DND-41 (cell line): ENCODE data around the gene FUZ.

Source experiments
- ATAC-seq: fragments of 200-7000 bp; cut with Tn5 transposase; 3 replicates; pipeline ENCODE4 v1.9.1; 2021; ENCODE audit warnings: low read depth; ENCODE audit not compliant: insufficient read depth
- DNase-seq: peaks from one replicate; pipeline ENCODE4 v3.0.0-alpha.2; 2020
- H2AFZ ChIP-seq: 2 replicates; pipeline ENCODE4 v1.6.0; 2012; ENCODE audit warnings: low read depth, low read length
- H3K27ac ChIP-seq: 2 replicates; pipeline ENCODE4 v1.5.1; 2012; ENCODE audit warnings: low read length, inconsistent platforms
- H3K27me3 ChIP-seq: fragments of 200-600 bp; sonication (generic); 2 replicates; pipeline ENCODE4 v1.6.0; 2012; ENCODE audit warnings: low read length, mild to moderate bottlenecking, inconsistent platforms; ENCODE audit not compliant: insufficient read depth, poor library complexity
- H3K36me3 ChIP-seq: 2 replicates; pipeline ENCODE4 v1.5.1; 2012; ENCODE audit warnings: low read length, inconsistent platforms; ENCODE audit not compliant: insufficient read depth
- H3K4me1 ChIP-seq: 2 replicates; pipeline ENCODE4 v1.5.1; 2012; ENCODE audit warnings: mild to moderate bottlenecking, low read length; ENCODE audit not compliant: insufficient read depth
- H3K4me2 ChIP-seq: 2 replicates; pipeline ENCODE4 v1.6.0; 2012; ENCODE audit warnings: mild to moderate bottlenecking, moderate library complexity, low read length, inconsistent platforms; ENCODE audit not compliant: insufficient read depth
- H3K4me3 ChIP-seq, 2 experiments: fragments of 200-600 bp in 1 of 2; shearing (Covaris generic) in 1 of 2; 2 replicates each; pipeline ENCODE4 v1.5.1; 2012 to 2016; ENCODE audit warnings: inconsistent platforms in 2 of 2, low read length in 2 of 2, mild to moderate bottlenecking in 2 of 2, low read depth in 1 of 2, moderate library complexity in 1 of 2
- H3K79me2 ChIP-seq: 2 replicates; pipeline ENCODE4 v1.6.0; 2012; ENCODE audit warnings: low read length, inconsistent platforms; ENCODE audit not compliant: insufficient read depth
- H3K9ac ChIP-seq: 2 replicates; pipeline ENCODE4 v1.6.0; 2012; ENCODE audit warnings: low read depth, mild to moderate bottlenecking, inconsistent platforms, low read length, moderate library complexity
- H3K9me3 ChIP-seq: 2 replicates; pipeline ENCODE4 v1.5.1; 2012; ENCODE audit warnings: low read length, moderate library complexity, mild to moderate bottlenecking, inconsistent platforms; ENCODE audit not compliant: insufficient read depth, severe bottlenecking
- H4K20me1 ChIP-seq: 2 replicates; pipeline ENCODE4 v1.6.0; 2012; ENCODE audit warnings: low read length; ENCODE audit not compliant: insufficient read depth
- EZH2 ChIP-seq: IDR thresholded peaks from 3 replicates; pipeline ENCODE4 v1.6.1; 2012; ENCODE audit warnings: borderline replicate concordance, low read depth, mild to moderate bottlenecking, moderate library complexity, low read length, inconsistent platforms; ENCODE audit not compliant: severe bottlenecking
- TF ChIP-seq, protein P1 (sequence below): IDR thresholded peaks from 2 replicates; pipeline ENCODE4 v1.5.1; 2012; ENCODE audit warnings: borderline replicate concordance, low read length, moderate library complexity, mild to moderate bottlenecking; ENCODE audit not compliant: poor library complexity, severe bottlenecking; ENCODE audit errors: extremely low read depth

Gene FUZ

DNA sequence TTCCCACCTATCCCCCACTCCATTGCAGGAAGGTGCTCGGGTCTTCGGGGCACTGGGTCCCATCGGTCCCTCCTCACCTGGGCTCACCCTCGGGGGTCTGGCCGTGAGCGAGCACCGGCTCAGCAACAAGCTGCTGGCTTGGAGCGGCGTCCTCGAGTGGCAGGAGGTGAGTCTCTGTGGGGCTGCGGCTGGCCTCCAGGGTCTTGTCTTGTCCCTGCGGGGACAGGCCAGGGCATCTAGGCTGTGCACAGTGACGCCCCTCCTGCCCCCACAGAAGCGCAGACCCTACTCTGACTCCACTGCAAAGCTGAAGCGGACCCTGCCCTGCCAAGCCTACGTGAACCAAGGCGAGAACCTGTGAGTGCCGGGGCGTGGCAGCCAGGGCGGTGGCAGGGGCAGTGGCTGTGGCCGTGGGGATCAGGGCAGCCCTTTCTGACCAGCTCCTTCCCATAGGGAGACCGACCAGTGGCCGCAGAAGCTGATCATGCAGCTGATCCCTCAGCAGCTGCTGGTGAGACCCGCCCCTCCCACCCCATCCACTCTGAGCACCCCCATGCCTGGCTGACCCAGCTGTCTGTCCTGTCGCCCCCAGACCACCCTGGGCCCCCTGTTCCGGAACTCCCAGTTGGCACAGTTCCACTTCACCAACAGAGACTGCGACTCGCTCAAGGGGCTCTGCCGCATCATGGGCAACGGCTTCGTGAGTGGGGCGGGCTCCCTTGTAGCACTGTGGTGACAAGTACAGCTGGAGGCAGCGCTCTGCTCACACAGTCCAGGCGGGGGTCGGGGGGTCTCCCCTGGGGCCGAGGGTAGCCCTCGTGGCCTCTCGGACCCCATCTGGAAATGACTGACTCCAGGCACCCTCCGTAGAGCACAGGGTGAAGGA lies 41.5 kb upstream of the FUZ start:
- no peak overlapping the region for H3K4me3 ChIP-seq
- H3K36me3 ChIP-seq = peaks cover 71% of the 10 kb centered on the region
- H3K27ac ChIP-seq = no peak overlapping the region
- H3K79me2 ChIP-seq = peaks cover 69% of the 10 kb centered on the region
- 0 out of 2 replicates have a peak overlapping the region, but pooled peaks have one; percentile 82 for H3K4me2 ChIP-seq
- H3K27me3 ChIP-seq = no peaks in the 10 kb centered on the region
- H2AFZ ChIP-seq = no peak overlapping the region
- H3K9me3 ChIP-seq = no peaks in the 10 kb centered on the region
- no peak overlapping the region for H3K9ac ChIP-seq
- peaks cover 32% of the 10 kb centered on the region for H3K4me1 ChIP-seq
- ATAC-seq (no peak), DNase-seq (no peak)
- TF ChIP-seq, protein P1, sequence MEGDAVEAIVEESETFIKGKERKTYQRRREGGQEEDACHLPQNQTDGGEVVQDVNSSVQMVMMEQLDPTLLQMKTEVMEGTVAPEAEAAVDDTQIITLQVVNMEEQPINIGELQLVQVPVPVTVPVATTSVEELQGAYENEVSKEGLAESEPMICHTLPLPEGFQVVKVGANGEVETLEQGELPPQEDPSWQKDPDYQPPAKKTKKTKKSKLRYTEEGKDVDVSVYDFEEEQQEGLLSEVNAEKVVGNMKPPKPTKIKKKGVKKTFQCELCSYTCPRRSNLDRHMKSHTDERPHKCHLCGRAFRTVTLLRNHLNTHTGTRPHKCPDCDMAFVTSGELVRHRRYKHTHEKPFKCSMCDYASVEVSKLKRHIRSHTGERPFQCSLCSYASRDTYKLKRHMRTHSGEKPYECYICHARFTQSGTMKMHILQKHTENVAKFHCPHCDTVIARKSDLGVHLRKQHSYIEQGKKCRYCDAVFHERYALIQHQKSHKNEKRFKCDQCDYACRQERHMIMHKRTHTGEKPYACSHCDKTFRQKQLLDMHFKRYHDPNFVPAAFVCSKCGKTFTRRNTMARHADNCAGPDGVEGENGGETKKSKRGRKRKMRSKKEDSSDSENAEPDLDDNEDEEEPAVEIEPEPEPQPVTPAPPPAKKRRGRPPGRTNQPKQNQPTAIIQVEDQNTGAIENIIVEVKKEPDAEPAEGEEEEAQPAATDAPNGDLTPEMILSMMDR = no peak
- H4K20me1 ChIP-seq = peaks cover 73% of the 10 kb centered on the region

DNA sequence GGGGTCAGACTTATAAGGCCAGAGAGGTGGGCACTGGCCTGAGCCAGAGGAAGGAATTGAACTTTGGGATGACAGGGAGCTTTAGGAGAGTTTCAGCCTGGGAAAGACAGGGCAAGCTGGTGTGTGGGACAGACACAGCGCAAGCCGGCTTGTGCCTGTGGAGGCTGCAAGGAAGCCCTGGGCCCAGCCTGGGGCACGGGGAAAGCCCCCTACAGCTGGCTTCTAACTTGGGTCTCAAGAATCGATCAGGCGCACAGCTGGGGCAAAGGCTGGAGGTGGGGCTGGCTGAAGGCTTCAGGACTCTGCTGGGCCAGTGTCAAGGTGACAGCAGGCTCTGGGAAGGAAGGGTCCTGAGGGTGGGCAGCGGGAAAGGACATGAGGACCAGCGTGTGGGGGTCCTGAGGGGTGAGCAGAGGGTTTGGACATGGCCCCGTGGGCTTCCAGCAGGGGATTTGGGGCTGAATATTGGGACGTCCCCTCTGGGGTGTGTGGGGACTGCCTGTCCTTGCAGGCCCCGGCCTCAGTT lies 40.8 kb upstream of the FUZ start:
- H3K9me3 ChIP-seq = no peaks in the 10 kb centered on the region
- H4K20me1 ChIP-seq = peaks cover 68% of the 10 kb centered on the region
- no peak overlapping the region for H3K27ac ChIP-seq
- H2AFZ ChIP-seq = no peak overlapping the region
- peaks cover 73% of the 10 kb centered on the region for H3K79me2 ChIP-seq
- H3K4me1 ChIP-seq = peaks cover 40% of the 10 kb centered on the region
- DNase-seq (no peak), ATAC-seq (no peak)
- no peaks in the 10 kb centered on the region for H3K27me3 ChIP-seq
- H3K4me2 ChIP-seq = peak overlapping the region; percentile 82; the same call in 1 of the 2 replicates
- peaks cover 67% of the 10 kb centered on the region for H3K36me3 ChIP-seq
- H3K4me3 ChIP-seq = no peak overlapping the region
- TF ChIP-seq, protein P1 = no peak
- TF ChIP-seq EZH2 = no peak
- no peak overlapping the region for H3K9ac ChIP-seq

GRCh38 chr19:49852631-49853126 lies 39.6 kb upstream of the FUZ start:
- peaks cover 55% of the 10 kb centered on the region for H4K20me1 ChIP-seq
- DNase-seq (no peak), ATAC-seq (no peak)
- H3K9me3 ChIP-seq = no peaks in the 10 kb centered on the region
- peak overlapping the region; percentile 82 for H3K4me2 ChIP-seq
- TF ChIP-seq EZH2 = no peak
- TF ChIP-seq, protein P1 = no peak
- H3K27me3 ChIP-seq = no peaks in the 10 kb centered on the region
- peak overlapping the region; percentile 65; the same call in 1 of the 2 replicates for H3K27ac ChIP-seq
- H3K4me3 ChIP-seq = peak overlapping the region in 1 of 2 experiments; percentile 70; a peak in 2 of 4 replicates
- peaks cover 54% of the 10 kb centered on the region for H3K36me3 ChIP-seq
- H3K9ac ChIP-seq = peak overlapping the region; percentile 64
- H3K79me2 ChIP-seq = peaks cover 73% of the 10 kb centered on the region
- H2AFZ ChIP-seq = no peak overlapping the region
- peaks cover 51% of the 10 kb centered on the region for H3K4me1 ChIP-seq
